Measurements from ENCODE around the gene GH1.
"Not testable (repeated sequence)": the region's sequence is repeated elsewhere in the genome, so short reads cannot be mapped to it uniquely, and the experiment has no call there.

Gene GH1

DNA sequence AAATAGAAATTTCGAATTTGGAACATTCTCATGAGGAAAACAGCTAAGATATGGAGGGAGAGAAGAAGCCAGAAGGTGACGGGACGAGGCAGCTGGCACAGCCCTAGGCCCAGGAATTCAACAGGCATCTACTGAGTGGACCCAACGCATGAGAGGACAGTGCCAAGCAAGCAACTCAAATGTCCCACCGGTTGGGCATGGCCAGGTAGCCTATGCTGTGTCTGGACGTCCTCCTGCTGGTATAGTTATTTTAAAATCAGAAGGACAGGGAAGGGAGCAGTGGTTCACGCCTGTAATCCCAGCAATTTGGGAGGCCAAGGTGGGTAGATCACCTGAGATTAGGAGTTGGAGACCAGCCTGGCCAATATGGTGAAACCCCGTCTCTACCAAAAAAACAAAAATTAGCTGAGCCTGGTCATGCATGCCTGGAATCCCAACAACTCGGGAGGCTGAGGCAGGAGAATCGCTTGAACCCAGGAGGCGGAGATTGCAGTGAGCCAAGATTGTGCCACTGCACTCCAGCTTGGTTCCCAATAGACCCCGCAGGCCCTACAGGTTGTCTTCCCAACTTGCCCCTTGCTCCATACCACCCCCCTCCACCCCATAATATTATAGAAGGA, 2.0 kb downstream of the GH1 start:
- H3K9me3 ChIP-seq (ENCODE audit: insufficient read depth, low read depth, low read length) = no peaks in the 10 kb centered on the region
- H3K9ac ChIP-seq (ENCODE audit: low read depth, low read length, poor library complexity, severe bottlenecking) = no peak overlapping the region
- TF ChIP-seq, protein P1, sequence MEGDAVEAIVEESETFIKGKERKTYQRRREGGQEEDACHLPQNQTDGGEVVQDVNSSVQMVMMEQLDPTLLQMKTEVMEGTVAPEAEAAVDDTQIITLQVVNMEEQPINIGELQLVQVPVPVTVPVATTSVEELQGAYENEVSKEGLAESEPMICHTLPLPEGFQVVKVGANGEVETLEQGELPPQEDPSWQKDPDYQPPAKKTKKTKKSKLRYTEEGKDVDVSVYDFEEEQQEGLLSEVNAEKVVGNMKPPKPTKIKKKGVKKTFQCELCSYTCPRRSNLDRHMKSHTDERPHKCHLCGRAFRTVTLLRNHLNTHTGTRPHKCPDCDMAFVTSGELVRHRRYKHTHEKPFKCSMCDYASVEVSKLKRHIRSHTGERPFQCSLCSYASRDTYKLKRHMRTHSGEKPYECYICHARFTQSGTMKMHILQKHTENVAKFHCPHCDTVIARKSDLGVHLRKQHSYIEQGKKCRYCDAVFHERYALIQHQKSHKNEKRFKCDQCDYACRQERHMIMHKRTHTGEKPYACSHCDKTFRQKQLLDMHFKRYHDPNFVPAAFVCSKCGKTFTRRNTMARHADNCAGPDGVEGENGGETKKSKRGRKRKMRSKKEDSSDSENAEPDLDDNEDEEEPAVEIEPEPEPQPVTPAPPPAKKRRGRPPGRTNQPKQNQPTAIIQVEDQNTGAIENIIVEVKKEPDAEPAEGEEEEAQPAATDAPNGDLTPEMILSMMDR (conservative IDR thresholded peaks at IDR 0.05; ENCODE audit: low read length) = no peak
- TF ChIP-seq EZH2phosphoT487 (IDR thresholded peaks at IDR 0.05; ENCODE audit: borderline replicate concordance) = no peak
- no peak overlapping the region for H2AFZ ChIP-seq (ENCODE audit: low read length)
- no peaks in the 10 kb centered on the region for H3K36me3 ChIP-seq (ENCODE audit: insufficient read depth, low read length)
- no peaks in the 10 kb centered on the region for H3K9me2 ChIP-seq (replicated peaks; ENCODE audit: low read depth, low read length)
- peaks cover 13% of the 10 kb centered on the region for H3K4me1 ChIP-seq (ENCODE audit: insufficient read depth, low read length, poor library complexity, severe bottlenecking)
- H3K79me2 ChIP-seq (ENCODE audit: insufficient read depth, low read length) = no peaks in the 10 kb centered on the region
- no peak overlapping the region for H3K4me2 ChIP-seq (ENCODE audit: low read depth, low read length, poor library complexity, severe bottlenecking)
- H3F3A ChIP-seq (ENCODE audit: low read depth) = no peaks in the 10 kb centered on the region
- H3K4me3 ChIP-seq (ENCODE audit: low read length, poor library complexity, severe bottlenecking) = no peak overlapping the region
- H3K27me3 ChIP-seq (ENCODE audit: insufficient read depth, low read length, poor library complexity, severe bottlenecking) = no peaks in the 10 kb centered on the region
- H4K20me1 ChIP-seq (ENCODE audit: insufficient read depth, low read length, poor library complexity, severe bottlenecking) = no peaks in the 10 kb centered on the region

DNA sequence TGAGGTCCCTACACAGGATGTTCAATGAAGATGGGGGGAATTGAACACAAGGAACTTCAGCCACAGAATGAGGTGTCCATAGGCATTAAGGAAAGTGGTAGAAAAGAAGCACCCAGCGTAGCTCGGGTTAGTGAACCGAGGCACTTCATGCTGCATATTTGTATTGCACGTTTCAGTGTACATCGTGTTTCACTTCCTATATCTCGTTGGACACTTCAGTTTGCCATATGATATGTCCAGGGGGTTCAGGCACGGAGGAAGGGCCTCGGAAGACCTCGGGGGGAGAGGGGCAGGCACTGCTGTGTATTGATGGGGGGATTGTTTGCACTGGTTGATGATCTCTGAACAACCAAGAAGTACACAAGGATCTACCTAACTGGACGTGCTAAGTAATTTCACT, 2.9 kb downstream of the GH1 start:
- H4K20me1 ChIP-seq (ENCODE audit: insufficient read depth, low read length, poor library complexity, severe bottlenecking); H3K9me2 ChIP-seq (replicated peaks; ENCODE audit: low read depth, low read length); H3F3A ChIP-seq (ENCODE audit: low read depth); H3K36me3 ChIP-seq (ENCODE audit: insufficient read depth, low read length); H3K4me3 ChIP-seq (ENCODE audit: low read length, poor library complexity, severe bottlenecking); H3K79me2 ChIP-seq (ENCODE audit: insufficient read depth, low read length); H3K27me3 ChIP-seq (ENCODE audit: insufficient read depth, low read length, poor library complexity, severe bottlenecking); H2AFZ ChIP-seq (ENCODE audit: low read length); H3K4me2 ChIP-seq (ENCODE audit: low read depth, low read length, poor library complexity, severe bottlenecking); H3K9ac ChIP-seq (ENCODE audit: low read depth, low read length, poor library complexity, severe bottlenecking); H3K9me3 ChIP-seq (ENCODE audit: insufficient read depth, low read depth, low read length): not testable (repeated sequence)
- peaks cover 12% of the 10 kb centered on the region for H3K4me1 ChIP-seq (ENCODE audit: insufficient read depth, low read length, poor library complexity, severe bottlenecking)

DNA sequence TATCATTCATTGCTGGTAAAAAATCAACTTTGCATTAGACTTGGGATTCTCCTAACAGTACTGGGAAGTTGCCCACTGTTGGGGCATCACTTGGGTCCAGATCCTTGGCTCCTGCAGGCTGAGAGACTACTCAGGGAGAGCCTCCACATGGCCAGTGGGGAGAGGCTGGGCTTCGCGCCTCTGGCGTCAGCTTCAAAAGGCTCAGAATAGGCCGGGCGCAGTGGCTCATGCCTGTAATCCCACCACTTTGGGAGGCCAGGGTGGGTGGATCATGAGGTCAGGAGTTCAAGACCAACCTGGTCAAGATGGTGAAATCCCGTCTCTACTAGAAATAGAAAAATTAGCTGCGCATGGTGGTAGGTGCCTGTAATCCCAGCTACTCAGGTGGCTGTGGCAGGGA, 4.2 kb downstream of the GH1 start:
- Histone ChIP-seq H3K9me3 (ENCODE audit: insufficient read depth, low read depth, low read length) (no peaks in the 10 kb centered on the region), H4K20me1 (ENCODE audit: insufficient read depth, low read length, poor library complexity, severe bottlenecking) (no peaks in the 10 kb centered on the region), H3K4me3 (ENCODE audit: low read length, poor library complexity, severe bottlenecking) (no peak overlapping the region), H3F3A (ENCODE audit: low read depth) (no peaks in the 10 kb centered on the region), H3K9me2 (replicated peaks; ENCODE audit: low read depth, low read length) (no peaks in the 10 kb centered on the region), H3K9ac (ENCODE audit: low read depth, low read length, poor library complexity, severe bottlenecking) (no peak overlapping the region), H3K4me2 (ENCODE audit: low read depth, low read length, poor library complexity, severe bottlenecking) (no peak overlapping the region), H3K36me3 (ENCODE audit: insufficient read depth, low read length) (no peaks in the 10 kb centered on the region), H3K4me1 (ENCODE audit: insufficient read depth, low read length, poor library complexity, severe bottlenecking) (peaks cover 2% of the 10 kb centered on the region), H2AFZ (ENCODE audit: low read length) (no peak overlapping the region), H3K27me3 (ENCODE audit: insufficient read depth, low read length, poor library complexity, severe bottlenecking) (no peaks in the 10 kb centered on the region), H3K79me2 (ENCODE audit: insufficient read depth, low read length) (no peaks in the 10 kb centered on the region)
- no peak for TF ChIP-seq EZH2phosphoT487 (IDR thresholded peaks at IDR 0.05; ENCODE audit: borderline replicate concordance)
- TF ChIP-seq, protein P1 (conservative IDR thresholded peaks at IDR 0.05; ENCODE audit: low read length) = no peak

DNA sequence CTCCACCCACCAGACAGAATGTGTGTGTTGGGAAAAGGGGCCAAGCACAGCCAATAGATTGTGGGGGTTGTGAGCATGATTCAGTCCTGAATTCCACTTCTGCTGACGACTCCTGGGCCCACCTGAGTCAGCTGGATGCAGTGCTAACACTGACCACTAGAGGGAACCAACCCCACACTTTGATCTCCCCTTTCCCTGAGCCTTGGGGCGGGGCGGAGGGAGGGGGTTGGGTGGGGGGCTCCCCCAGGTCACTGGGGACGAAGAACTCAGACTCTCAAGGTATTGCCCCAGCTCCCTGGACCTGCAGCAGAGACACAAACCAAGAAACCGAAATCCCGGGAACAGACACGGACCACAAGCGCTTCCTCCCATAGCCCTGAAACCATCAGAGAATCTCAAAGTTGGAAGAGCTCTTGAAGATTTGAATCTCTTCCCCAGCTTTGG, 7.0 kb downstream of the GH1 start:
- Histone ChIP-seq H3F3A (ENCODE audit: low read depth) (no peaks in the 10 kb centered on the region), H3K4me3 (ENCODE audit: low read length, poor library complexity, severe bottlenecking) (no peak overlapping the region), H4K20me1 (ENCODE audit: insufficient read depth, low read length, poor library complexity, severe bottlenecking) (no peaks in the 10 kb centered on the region), H3K4me1 (ENCODE audit: insufficient read depth, low read length, poor library complexity, severe bottlenecking) (no peaks in the 10 kb centered on the region), H3K79me2 (ENCODE audit: insufficient read depth, low read length) (no peaks in the 10 kb centered on the region), H2AFZ (ENCODE audit: low read length) (no peak overlapping the region), H3K9ac (ENCODE audit: low read depth, low read length, poor library complexity, severe bottlenecking) (no peak overlapping the region), H3K4me2 (ENCODE audit: low read depth, low read length, poor library complexity, severe bottlenecking) (no peak overlapping the region), H3K9me3 (ENCODE audit: insufficient read depth, low read depth, low read length) (no peaks in the 10 kb centered on the region), H3K36me3 (ENCODE audit: insufficient read depth, low read length) (no peaks in the 10 kb centered on the region), H3K9me2 (replicated peaks; ENCODE audit: low read depth, low read length) (no peaks in the 10 kb centered on the region), H3K27me3 (ENCODE audit: insufficient read depth, low read length, poor library complexity, severe bottlenecking) (no peaks in the 10 kb centered on the region)
- TF ChIP-seq, protein P1 (conservative IDR thresholded peaks at IDR 0.05; ENCODE audit: low read length) = peak; percentile 60
- TF ChIP-seq EZH2phosphoT487 (IDR thresholded peaks at IDR 0.05; ENCODE audit: borderline replicate concordance) = no peak
